Measurements from ENCODE around the gene ARL14EP. TPM values are rescaled to one million over a fixed set of nuclear protein-coding genes. Genes with fewer than 3 reads are reported as not detected.

Gene ARL14EP
- 15.9 to 22.8 TPM (median 18.0 TPM) in 3 replicates for total RNA-seq
- long read RNA-seq, transcript ARL14EP-201 (4 exons, 2,430 nt), result major isoform, 34 of 43 reads
- long read RNA-seq, partial matches to known transcripts, result 0 of 43 reads
- long read RNA-seq, other reads (novel, unspliced or antisense), result 9 of 43 reads

DNA sequence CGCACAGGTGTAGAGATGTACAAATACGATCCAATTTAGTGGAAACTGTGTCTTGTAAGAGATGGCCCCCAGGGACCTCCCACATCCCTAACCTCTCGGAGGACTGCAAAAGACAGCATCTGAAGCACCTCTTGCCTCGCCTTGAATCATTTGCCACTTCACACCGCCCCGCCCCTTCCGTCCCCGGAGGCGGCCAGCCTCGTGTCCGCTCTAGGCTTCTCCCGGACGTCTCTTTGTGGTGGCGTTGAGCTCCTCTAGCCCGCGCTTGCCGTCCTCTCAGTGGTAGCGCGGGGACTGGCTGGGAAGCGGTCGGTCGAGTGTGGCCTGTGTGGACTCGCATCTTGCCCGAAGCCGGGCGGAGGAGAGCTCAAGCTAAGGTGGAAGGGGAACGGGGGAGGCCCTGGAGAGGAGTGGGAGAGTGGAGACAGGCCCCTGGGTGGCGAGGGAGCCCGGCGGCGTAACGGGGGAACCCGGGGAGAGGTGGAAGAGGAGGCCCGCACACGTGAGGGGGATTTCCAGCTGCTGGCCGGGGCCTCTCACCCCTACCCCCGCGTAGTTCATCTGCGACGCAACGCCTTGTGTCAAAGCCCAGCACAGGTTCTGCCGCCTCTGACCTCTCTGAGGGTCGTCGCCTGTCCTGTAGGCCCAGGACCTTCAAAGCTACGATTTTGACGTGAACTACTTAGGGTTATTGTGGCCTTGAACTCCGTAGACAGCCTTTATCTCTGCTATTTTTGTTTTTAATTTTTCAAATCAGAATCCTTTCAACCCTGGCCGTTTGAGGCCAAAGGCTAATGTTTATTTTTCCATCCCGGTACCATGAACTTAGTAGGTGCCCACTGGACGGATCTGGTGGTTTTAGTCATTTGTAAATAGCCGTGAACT lies at the start of gene ARL14EP:
TSS of gene ARL14EP (plus strand) at position 279 of the 885 bp plus-strand sequence. CDS start 7,845 bp downstream, outside the sequence.
- no peaks in the 10 kb centered on the region for H3K9me3 Mint-ChIP-seq (ENCODE audit: low read depth)
- H3K4me3 Mint-ChIP-seq (ENCODE audit: unreplicated experiment), result peak within 1 kb of the TSS; percentile 93
- peaks cover 39% of the 10 kb centered on the region for H3K4me1 Mint-ChIP-seq (ENCODE audit: low read depth)
- peaks cover 15% of the 10 kb centered on the region for H3K27me3 Mint-ChIP-seq (ENCODE audit: low read depth)
- H3K27ac Mint-ChIP-seq (ENCODE audit: unreplicated experiment), result peak within 1 kb of the TSS; percentile 99
- H3K36me3 Mint-ChIP-seq (ENCODE audit: low read depth), result peaks cover 1% of the 10 kb centered on the region
- DNase-seq (ENCODE audit: low spot score), result peak; percentile 98
- TF ChIP-seq, protein P1, sequence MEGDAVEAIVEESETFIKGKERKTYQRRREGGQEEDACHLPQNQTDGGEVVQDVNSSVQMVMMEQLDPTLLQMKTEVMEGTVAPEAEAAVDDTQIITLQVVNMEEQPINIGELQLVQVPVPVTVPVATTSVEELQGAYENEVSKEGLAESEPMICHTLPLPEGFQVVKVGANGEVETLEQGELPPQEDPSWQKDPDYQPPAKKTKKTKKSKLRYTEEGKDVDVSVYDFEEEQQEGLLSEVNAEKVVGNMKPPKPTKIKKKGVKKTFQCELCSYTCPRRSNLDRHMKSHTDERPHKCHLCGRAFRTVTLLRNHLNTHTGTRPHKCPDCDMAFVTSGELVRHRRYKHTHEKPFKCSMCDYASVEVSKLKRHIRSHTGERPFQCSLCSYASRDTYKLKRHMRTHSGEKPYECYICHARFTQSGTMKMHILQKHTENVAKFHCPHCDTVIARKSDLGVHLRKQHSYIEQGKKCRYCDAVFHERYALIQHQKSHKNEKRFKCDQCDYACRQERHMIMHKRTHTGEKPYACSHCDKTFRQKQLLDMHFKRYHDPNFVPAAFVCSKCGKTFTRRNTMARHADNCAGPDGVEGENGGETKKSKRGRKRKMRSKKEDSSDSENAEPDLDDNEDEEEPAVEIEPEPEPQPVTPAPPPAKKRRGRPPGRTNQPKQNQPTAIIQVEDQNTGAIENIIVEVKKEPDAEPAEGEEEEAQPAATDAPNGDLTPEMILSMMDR (IDR thresholded peaks at IDR 0.05), result peak; percentile 13

DNA sequence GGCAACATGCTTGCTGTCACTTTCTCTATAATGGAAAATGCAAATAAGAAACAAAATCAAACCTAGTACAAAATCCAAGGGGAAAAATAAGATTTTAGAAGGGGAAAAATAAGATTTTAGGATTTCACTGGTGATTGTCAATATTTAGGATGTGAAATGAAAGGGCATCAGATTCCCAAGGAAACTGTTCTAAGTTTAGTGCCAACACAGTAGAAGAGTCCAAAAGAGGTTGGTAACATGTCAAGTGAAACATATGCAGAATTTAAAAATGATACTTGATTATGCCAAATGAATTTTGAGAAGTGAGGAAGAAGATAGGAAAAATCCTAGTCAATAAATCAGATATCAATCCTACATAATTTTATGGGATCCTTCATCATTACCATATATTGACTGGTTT lies 45.7 kb upstream of the ARL14EP start:
- Mint-ChIP-seq H3K4me3 (ENCODE audit: unreplicated experiment) (no peak overlapping the region), H3K36me3 (ENCODE audit: low read depth) (no peaks in the 10 kb centered on the region), H3K9me3 (ENCODE audit: low read depth) (no peaks in the 10 kb centered on the region), H3K4me1 (ENCODE audit: low read depth) (no peaks in the 10 kb centered on the region), H3K27ac (ENCODE audit: unreplicated experiment) (no peak overlapping the region), H3K27me3 (ENCODE audit: low read depth) (peaks cover 35% of the 10 kb centered on the region)
- TF ChIP-seq, protein P1 (IDR thresholded peaks at IDR 0.05), result no peak
- DNase-seq (ENCODE audit: low spot score), result no peak

DNA sequence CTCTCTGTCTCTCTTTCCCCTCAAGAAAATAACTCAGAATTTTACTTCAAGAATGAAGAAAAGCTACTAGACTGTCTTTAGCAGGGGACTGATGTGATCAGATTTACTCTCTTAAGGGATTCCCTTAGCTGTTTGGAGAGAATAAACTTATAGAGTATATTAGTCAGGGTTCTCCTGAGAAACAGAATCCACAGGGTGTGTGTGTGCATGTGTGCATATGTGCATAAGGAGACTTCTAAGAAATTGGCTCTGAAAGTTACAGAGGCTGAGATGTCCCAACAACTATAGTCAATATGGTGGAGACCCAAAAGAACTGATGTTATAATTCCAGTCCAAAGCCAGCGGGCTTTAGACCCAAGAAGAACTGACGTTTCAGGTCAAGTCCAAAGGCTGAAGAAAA lies 43.1 kb upstream of the ARL14EP start:
- Mint-ChIP-seq H3K27ac (ENCODE audit: unreplicated experiment) (no peak overlapping the region), H3K4me3 (ENCODE audit: unreplicated experiment) (no peak overlapping the region), H3K27me3 (ENCODE audit: low read depth) (peaks cover 22% of the 10 kb centered on the region), H3K36me3 (ENCODE audit: low read depth) (no peaks in the 10 kb centered on the region), H3K9me3 (ENCODE audit: low read depth) (peaks cover 4% of the 10 kb centered on the region), H3K4me1 (ENCODE audit: low read depth) (peaks cover 8% of the 10 kb centered on the region)
- DNase-seq (ENCODE audit: low spot score), result no peak
- TF ChIP-seq, protein P1 (IDR thresholded peaks at IDR 0.05), result no peak

DNA sequence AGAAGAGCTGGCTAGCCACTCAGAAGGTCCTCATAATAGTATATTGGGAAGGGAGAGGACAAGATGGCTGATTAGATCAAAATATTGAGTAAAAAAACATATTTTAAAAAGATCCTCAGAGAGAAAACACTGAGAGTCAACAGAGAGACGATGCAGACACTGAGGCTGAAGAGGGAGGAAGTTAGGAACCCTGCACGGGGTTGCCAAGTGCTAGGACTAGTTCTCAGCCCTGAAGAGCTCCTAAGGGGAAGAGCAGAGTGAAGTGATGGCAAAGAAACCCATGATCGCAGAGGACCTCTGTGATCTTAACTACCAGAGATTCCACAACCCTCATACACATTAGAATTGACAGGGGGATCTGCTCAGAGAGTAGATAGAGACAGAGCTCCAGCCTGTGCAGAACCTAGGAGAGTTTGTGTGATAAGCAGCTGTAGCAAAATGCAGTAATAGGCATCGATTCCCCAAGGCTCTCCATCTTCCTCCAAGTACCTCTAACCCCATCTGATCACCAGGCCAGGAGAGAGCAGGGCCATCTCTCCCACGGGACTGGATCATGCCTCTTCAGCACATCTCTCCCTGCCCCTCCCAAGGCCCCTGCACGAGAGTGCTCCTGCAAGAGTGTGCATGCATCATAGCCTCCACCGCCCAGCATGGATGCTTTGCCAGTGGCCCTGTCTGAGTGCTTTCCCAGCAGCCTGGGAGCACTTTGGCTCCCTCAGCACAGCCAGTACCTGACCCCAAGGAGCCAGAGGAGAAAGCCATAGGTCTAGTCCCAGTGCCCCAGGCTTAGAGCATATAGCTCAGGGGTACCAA lies 41.2 kb upstream of the ARL14EP start:
- Mint-ChIP-seq H3K27ac (ENCODE audit: unreplicated experiment) (no peak overlapping the region), H3K9me3 (ENCODE audit: low read depth) (peaks cover 4% of the 10 kb centered on the region), H3K4me3 (ENCODE audit: unreplicated experiment) (no peak overlapping the region), H3K4me1 (ENCODE audit: low read depth) (peaks cover 13% of the 10 kb centered on the region), H3K27me3 (ENCODE audit: low read depth) (peaks cover 8% of the 10 kb centered on the region), H3K36me3 (ENCODE audit: low read depth) (no peaks in the 10 kb centered on the region)
- TF ChIP-seq, protein P1 (IDR thresholded peaks at IDR 0.05), result no peak
- peak; percentile 71 for DNase-seq (ENCODE audit: low spot score)

DNA sequence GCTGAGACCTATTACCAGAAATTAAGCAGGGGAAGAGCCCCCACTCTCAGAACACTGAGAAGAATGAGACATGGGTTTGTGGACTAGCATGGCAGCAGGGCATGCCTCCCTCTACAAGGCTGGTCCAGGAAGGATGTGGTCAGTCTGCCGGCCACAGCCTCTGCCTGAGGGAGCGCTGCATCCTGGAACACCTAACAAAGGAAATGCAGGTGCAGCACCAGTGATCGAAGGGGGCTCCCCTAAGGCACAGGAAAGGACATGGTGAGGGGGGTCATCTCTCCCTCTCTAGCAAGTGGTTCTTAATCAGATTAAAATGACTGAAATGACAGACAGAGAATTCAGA lies 40.6 kb upstream of the ARL14EP start:
- peaks cover 5% of the 10 kb centered on the region for H3K27me3 Mint-ChIP-seq (ENCODE audit: low read depth)

More for the DNA sequence above, 40.6 kb upstream of the ARL14EP start:
- no peak for DNase-seq (ENCODE audit: low spot score)
- TF ChIP-seq, protein P1 (IDR thresholded peaks at IDR 0.05), result no peak
- peaks cover 4% of the 10 kb centered on the region for H3K9me3 Mint-ChIP-seq (ENCODE audit: low read depth)
- H3K4me3 Mint-ChIP-seq (ENCODE audit: unreplicated experiment), result no peak overlapping the region
- no peaks in the 10 kb centered on the region for H3K36me3 Mint-ChIP-seq (ENCODE audit: low read depth)
- H3K4me1 Mint-ChIP-seq (ENCODE audit: low read depth), result peaks cover 13% of the 10 kb centered on the region
- no peak overlapping the region for H3K27ac Mint-ChIP-seq (ENCODE audit: unreplicated experiment)
